GM12878 (cell line): ENCODE measurements around the gene GASK1B. TPM values are rescaled to one million over a fixed set of nuclear protein-coding genes. Genes with fewer than 3 reads are reported as not detected.

ENCODE experiments used
- ATAC-seq: fragments of 200-7000 bp; cut with Tn5 transposase; 3 replicates; pipeline ENCODE4 v1.9.1; 2020; ENCODE audit warnings: mild to moderate bottlenecking, moderate library complexity
- BruUV-seq: library from RNA; stranded (reverse); fragments of 400-500 nt; replicated peaks from 2 replicates; lab custom pipeline; 2021; lab: Mats Ljungman, UMichigan
- CTCF ChIA-PET: fragments of 300-600 bp; sonication (Branson Sonifier 250); formaldehyde crosslinking; extraction: SDS; loops from one replicate; lab custom pipeline; 2021; ENCODE audit warnings: inconsistent platforms; lab: Yijun Ruan, JAX
- POLR2A ChIA-PET: fragments of 350-600 bp; formaldehyde crosslinking; extraction: SDS; loops from one replicate; lab custom pipeline; 2021; ENCODE audit warnings: inconsistent platforms; lab: Charles Lee
- RAD21 ChIA-PET: fragments of 300-600 bp; sonication (Branson Sonifier 250); formaldehyde crosslinking; loops from one replicate; lab custom pipeline; 2023; ENCODE audit warnings: antibody characterized with exemption; ENCODE audit not compliant: unreplicated experiment; lab: Charles Lee
- SMC1A ChIA-PET: fragments of 300-600 bp; sonication (Branson Sonifier 250); formaldehyde crosslinking; loops from one replicate; lab custom pipeline; 2023; ENCODE audit not compliant: unreplicated experiment, uncharacterized antibody; lab: Charles Lee
- DNase-seq: peaks from one replicate; pipeline ENCODE4 v3.0.0-alpha.2; 2011; ENCODE audit warnings: low read depth, low spot score
- FAIRE-seq: peaks from 3 replicates; lab custom pipeline; 2011; peaks lifted over from hg19 to GRCh38; lab: Jason Lieb, UNC
- H2AFZ ChIP-seq: 2 replicates; pipeline ENCODE4 v1.6.0; 2011; ENCODE audit warnings: low read depth, low read length, control low read depth; ENCODE audit not compliant: control insufficient read depth
- H3K27ac ChIP-seq: 2 replicates; pipeline ENCODE4 v1.5.1; 2011; ENCODE audit warnings: control low read depth; ENCODE audit not compliant: control insufficient read depth, insufficient read depth
- H3K27me3 ChIP-seq, 2 experiments: replicated peaks in 1 of 2; 2 replicates each; pipeline versions ENCODE4 v1.6.0 to v1.6.1; 2011; ENCODE audit warnings: low read length in 1 of 2; ENCODE audit not compliant: control insufficient read depth in 2 of 2, insufficient read depth in 2 of 2
- H3K36me3 ChIP-seq, 2 experiments: 2 replicates each; pipeline ENCODE4 v1.5.1; 2011; ENCODE audit warnings: low read length in 1 of 2; ENCODE audit not compliant: control insufficient read depth in 2 of 2, insufficient read depth in 2 of 2
- H3K4me1 ChIP-seq: 2 replicates; pipeline ENCODE4 v1.6.1; 2011; ENCODE audit warnings: mild to moderate bottlenecking, low read length, moderate library complexity, mixed read lengths; ENCODE audit not compliant: control insufficient read depth, insufficient read depth
- H3K4me2 ChIP-seq: 2 replicates; pipeline ENCODE4 v1.6.0; 2011; ENCODE audit warnings: control low read depth; ENCODE audit not compliant: control insufficient read depth, insufficient read depth
- H3K4me3 ChIP-seq: fragments of 200-600 bp; sonication (generic); 2 replicates; pipeline ENCODE4 v1.5.1; 2016
- H3K79me2 ChIP-seq: 2 replicates; pipeline ENCODE4 v1.6.0; 2011; ENCODE audit warnings: low read length; ENCODE audit not compliant: control insufficient read depth, insufficient read depth
- H3K9ac ChIP-seq: 2 replicates; pipeline ENCODE4 v1.8.0; 2011; ENCODE audit warnings: low read length, control low read depth, mixed read lengths; ENCODE audit not compliant: control insufficient read depth, insufficient read depth
- H3K9me3 ChIP-seq: replicated peaks from 3 replicates; pipeline ENCODE4 v1.5.1; 2011; ENCODE audit warnings: mild to moderate bottlenecking, low read length; ENCODE audit not compliant: control insufficient read depth, insufficient read depth
- H4K20me1 ChIP-seq: 2 replicates; pipeline ENCODE4 v1.6.0; 2011; ENCODE audit not compliant: control insufficient read depth, insufficient read depth
- CREB1 ChIP-seq: IDR thresholded peaks from 2 replicates; pipeline ENCODE4 v1.6.1; 2012; ENCODE audit warnings: low read depth, mild to moderate bottlenecking, inconsistent platforms
- CUX1 ChIP-seq: IDR thresholded peaks from 2 replicates; pipeline ENCODE4 v1.6.1; 2012; ENCODE audit warnings: improper control_type of control experiment, low read depth, low read length; ENCODE audit not compliant: insufficient replicate concordance
- ETV6 ChIP-seq, 2 experiments: fragments of 450-650 bp in 1 of 2; IDR thresholded peaks in 1 of 2; conservative IDR thresholded peaks in 1 of 2; 2 replicates each; pipeline ENCODE4 v1.6.1; 2014; ENCODE audit warnings: antibody characterized with exemption in 1 of 2, borderline replicate concordance in 1 of 2, low read depth in 1 of 2, mild to moderate bottlenecking in 1 of 2, moderate library complexity in 1 of 2
- IKZF1 ChIP-seq: fragments of 450-650 bp; conservative IDR thresholded peaks from 2 replicates; pipeline ENCODE4 v1.6.1; 2017; ENCODE audit warnings: antibody characterized with exemption, mild to moderate bottlenecking
- IKZF2 ChIP-seq, 2 experiments: fragments of 450-650 bp; IDR thresholded peaks; 2 replicates each; pipeline ENCODE4 v1.6.1; 2017; ENCODE audit warnings: mild to moderate bottlenecking in 2 of 2, moderate library complexity in 2 of 2
- IRF5 ChIP-seq: fragments of 450-650 bp; IDR thresholded peaks from 2 replicates; pipeline ENCODE4 v1.6.1; 2017; ENCODE audit warnings: borderline replicate concordance
- JUNB ChIP-seq: IDR thresholded peaks from 2 replicates; pipeline ENCODE4 v1.6.1; 2016; ENCODE audit warnings: antibody characterized with exemption, mild to moderate bottlenecking
- NFXL1 ChIP-seq: fragments of 450-650 bp; IDR thresholded peaks from 2 replicates; pipeline ENCODE4 v1.6.1; 2017; ENCODE audit warnings: antibody characterized with exemption, mild to moderate bottlenecking, borderline replicate concordance
- ZBED1 ChIP-seq: IDR thresholded peaks from 2 replicates; pipeline ENCODE4 v1.6.1; 2016; ENCODE audit warnings: borderline replicate concordance
- ZNF24 ChIP-seq: fragments of 450-650 bp; IDR thresholded peaks from 2 replicates; pipeline ENCODE4 v1.6.1; 2017; ENCODE audit warnings: antibody characterized with exemption, mild to moderate bottlenecking
- ZNF592 ChIP-seq: fragments of 450-650 bp; IDR thresholded peaks from 2 replicates; pipeline ENCODE4 v1.6.1; 2017; ENCODE audit warnings: mild to moderate bottlenecking, moderate library complexity
- WGBS: methylation state at CpG from one replicate; pipeline ENCODE4 v1.1.6; 2016; ENCODE audit warnings: low lambda C conversion rate; ENCODE audit not compliant: insufficient replicate concordance, insufficient coverage; ENCODE audit errors: missing lambda C conversion rate; 5-methylcytosine and 5-hydroxymethylcytosine counted together
- in situ Hi-C: fragments of 300-500 bp; cut with MboI; formaldehyde crosslinking; loops from 9 replicates; pipeline ENCODE4 v1.14.3; 2018; ENCODE audit warnings: mixed read lengths
- intact Hi-C: fragments of 100-400 bp; cut with micrococcal nuclease; formaldehyde crosslinking; loops from one replicate; pipeline ENCODE4 v1.14.2; 2022; ENCODE audit not compliant: unreplicated experiment
- polyA plus RNA-seq, 11 experiments: library from polyadenylated mRNA; depleted of rRNA in 4 of 11; unstranded in 6 of 11; stranded (reverse) in 5 of 11; fragments of >200 nt; fragmentation: Nextera tagmentation in 4 of 11; fragmentation: Illumina TruSeq in 1 of 11; extraction: Ambion mirVana in 4 of 11; extraction: Trizol in 1 of 11; gene quantifications; 1 replicate in 1 of 11; 2 replicates in 10 of 11; pipeline versions ENCODE4 v1.2.1 to v1.2.3, GENCODE V29; 2011 to 2016; ENCODE audit warnings: inconsistent platforms in 2 of 11, missing spikeins in 2 of 11, low read depth in 1 of 11
- total RNA-seq, 4 experiments: library from RNA; depleted of rRNA in 3 of 4; stranded (reverse); fragments of >200 nt in 3 of 4; fragmentation: Illumina TruSeq in 1 of 4; extraction: Trizol in 1 of 4; gene quantifications; 2 replicates each; pipeline versions ENCODE4 v1.2.1 to v1.2.3, GENCODE V29; 2013 to 2021

GASK1B gene
- total and polyA plus RNA-seq, 10 of the 15 experiments (the other 5 are each of a cell fraction or from before 2014, with no cell fraction given): under 0.01 to 0.21 (median 0.07) TPM; not detected in 1

- no peak for TF ChIP-seq ZBED1
- TF ChIP-seq, all 136 proteins: peak for 0
Observed at GRCh38 chr4:158168606-158169005, 4.2 kb downstream of the GASK1B start (continued).

- no TSS peak for BruUV-seq
- RAD21 ChIA-PET: no interaction called here
- no peak for DNase-seq
- Histone ChIP-seq H3K9ac (no peak overlapping the region), H3K4me3 (no peak overlapping the region), H3K79me2 (no peaks in the 10 kb centered on the region), H3K27ac (no peak overlapping the region), H3K9me3 (no peaks in the 10 kb centered on the region), H3K27me3 (peaks cover 0 to 4% of the 10 kb centered on the region in 2 experiments; a peak in 2 of 4 replicates), H3K36me3 (no peaks in the 10 kb centered on the region), H3K4me1 (no peaks in the 10 kb centered on the region), H4K20me1 (no peaks in the 10 kb centered on the region), H3K4me2 (no peak overlapping the region), H2AFZ (no peak overlapping the region)
- intact Hi-C loops (no loop called here), in situ Hi-C loops (no loop called here)
- POLR2A ChIA-PET: no interaction called here
- CTCF ChIA-PET: no interaction called here
- FAIRE-seq: no peak
- WGBS: 10% methylated on average over 2 of the region's 2 CpGs
- no peak for ATAC-seq
- SMC1A ChIA-PET: no interaction called here
- no peak for TF ChIP-seq ETV6 (conservative IDR thresholded peaks at IDR 0.05 in 1 of 2, IDR thresholded peaks at IDR 0.05 in 1 of 2; ENCODE audit: borderline replicate concordance in 1 of 2, low read depth in 1 of 2)
- no peak for TF ChIP-seq ZNF592
- no peak for TF ChIP-seq JUNB
- TF ChIP-seq NFXL1: no peak
- TF ChIP-seq CREB1: no peak
- TF ChIP-seq ZNF24: no peak
- TF ChIP-seq CUX1: no peak
- no peak for TF ChIP-seq IRF5
- TF ChIP-seq IKZF2 (IDR thresholded peaks at IDR 0.05): no peak
- no peak for TF ChIP-seq IKZF1
Observed at GRCh38 chr4:158166701-158167100, 6.1 kb downstream of the GASK1B start.
